HepG2 (cell line): ENCODE results near the gene CHL1. TPM values are rescaled to one million over a fixed set of nuclear protein-coding genes. Genes with fewer than 3 reads are reported as not detected.

ENCODE experiments used
- ATAC-seq: fragments of 200-7000 bp; cut with Tn5 transposase; 3 replicates; pipeline ENCODE4 v1.9.1; 2020; ENCODE audit warnings: mild to moderate bottlenecking, moderate library complexity
- BruUV-seq: library from RNA; stranded (reverse); fragments of 400-500 nt; replicated peaks from 2 replicates; lab custom pipeline; 2021; lab: Mats Ljungman, UMichigan
- CTCF ChIA-PET: fragments of 300-600 bp; formaldehyde crosslinking; extraction: SDS; loops from one replicate; lab custom pipeline; 2021; ENCODE audit warnings: low total read pairs, inconsistent platforms, low intra/inter-chr PET ratio; lab: Yijun Ruan, JAX
- POLR2A ChIA-PET: fragments of 350-600 bp; sonication (Branson Sonifier 250); formaldehyde crosslinking; loops from one replicate; lab custom pipeline; 2020; ENCODE audit warnings: antibody characterized with exemption, inconsistent platforms; lab: Yijun Ruan, JAX
- DNase-seq: peaks from one replicate; pipeline ENCODE4 v3.0.0-alpha.2; 2015; ENCODE audit warnings: low spot score
- FAIRE-seq: peaks from 3 replicates; lab custom pipeline; 2011; peaks lifted over from hg19 to GRCh38; lab: Jason Lieb, UNC
- H2AFZ ChIP-seq: one replicate; pipeline ENCODE4 v1.6.1; 2011; ENCODE audit warnings: low read length, inconsistent platforms
- H3K27ac ChIP-seq: fragments of 300-600 bp; 3 replicates; pipeline ENCODE4 v1.8.0; 2011; ENCODE audit warnings: mixed run types, mild to moderate bottlenecking, mixed read lengths, low read length, inconsistent platforms; ENCODE audit not compliant: insufficient read depth; ENCODE audit errors: extremely low read length
- H3K27me3 ChIP-seq, 2 experiments: fragments of 200-600 bp in 1 of 2; 2 replicates in 1 of 2; 3 replicates in 1 of 2; pipeline versions ENCODE4 v1.6.0 to v1.8.0; 2011; ENCODE audit warnings: low read length in 2 of 2, mild to moderate bottlenecking in 2 of 2, moderate library complexity in 2 of 2, inconsistent platforms in 1 of 2; ENCODE audit not compliant: insufficient read depth in 2 of 2, control insufficient read depth in 1 of 2
- H3K36me3 ChIP-seq, 2 experiments: fragments of 200-600 bp in 1 of 2; replicated peaks in 1 of 2; 2 replicates in 1 of 2; 3 replicates in 1 of 2; pipeline versions ENCODE4 v1.5.1 to v1.8.0; 2011; ENCODE audit warnings: low read length in 2 of 2, inconsistent platforms in 1 of 2; ENCODE audit not compliant: insufficient read depth in 2 of 2, control insufficient read depth in 1 of 2
- H3K4me1 ChIP-seq: 2 replicates; pipeline ENCODE4 v1.5.1; 2012; ENCODE audit warnings: low read length, inconsistent platforms; ENCODE audit not compliant: insufficient read depth
- H3K4me2 ChIP-seq: 2 replicates; pipeline ENCODE4 v1.6.0; 2011; ENCODE audit warnings: low read depth, low read length, inconsistent platforms
- H3K4me3 ChIP-seq, 3 experiments: fragments of 200-600 bp in 1 of 3; sonication (generic), shearing (Covaris generic) in 1 of 3; replicated peaks in 1 of 3; 2 replicates each; pipeline ENCODE4 v1.5.1; 2011 to 2016; ENCODE audit warnings: low read length in 3 of 3, inconsistent platforms in 2 of 3, low read depth in 2 of 3, mild to moderate bottlenecking in 2 of 3, control low read depth in 1 of 3, mixed read lengths in 1 of 3; ENCODE audit not compliant: insufficient read depth in 1 of 3
- H3K79me2 ChIP-seq: one replicate; pipeline ENCODE4 v1.6.1; 2011; ENCODE audit warnings: low read length, inconsistent platforms; ENCODE audit not compliant: insufficient read depth
- H3K9ac ChIP-seq: 2 replicates; pipeline ENCODE4 v1.6.0; 2011; ENCODE audit warnings: mild to moderate bottlenecking, low read depth, low read length, inconsistent platforms; ENCODE audit not compliant: insufficient read depth
- H3K9me3 ChIP-seq: 2 replicates; pipeline ENCODE4 v1.5.1; 2012; ENCODE audit warnings: mild to moderate bottlenecking, low read length
- H4K20me1 ChIP-seq: 2 replicates; pipeline ENCODE4 v1.6.0; 2011; ENCODE audit warnings: inconsistent platforms, mild to moderate bottlenecking, low read length, moderate library complexity; ENCODE audit not compliant: insufficient read depth
- ATF2 ChIP-seq: sonication (generic); formaldehyde crosslinking; IDR thresholded peaks from 2 replicates; pipeline ENCODE4 v1.4.0; 2020; ENCODE audit warnings: missing genetic modification reagents
- CHCHD3 ChIP-seq: sonication (generic); formaldehyde crosslinking; IDR thresholded peaks from 2 replicates; pipeline ENCODE4 v1.8.0; 2022; ENCODE audit warnings: mild to moderate bottlenecking, missing genetic modification reagents, moderate library complexity
- DZIP1 ChIP-seq: sonication (generic); formaldehyde crosslinking; IDR thresholded peaks from 2 replicates; pipeline ENCODE4 v1.5.0; 2020; ENCODE audit warnings: mild to moderate bottlenecking, missing genetic modification reagents
- MAFF ChIP-seq: IDR thresholded peaks from 2 replicates; pipeline ENCODE4 v1.6.1; 2011; ENCODE audit warnings: low read depth, low read length, improper control_type of control experiment
- MAFK ChIP-seq, 2 experiments: IDR thresholded peaks in 1 of 2; conservative IDR thresholded peaks in 1 of 2; 2 replicates each; pipeline ENCODE4 v1.6.1; 2011; ENCODE audit warnings: improper control_type of control experiment in 2 of 2, low read length in 2 of 2
- ZNF263 ChIP-seq: sonication (generic); formaldehyde crosslinking; IDR thresholded peaks from 2 replicates; pipeline ENCODE4 v1.4.0; 2020; ENCODE audit warnings: missing genetic modification reagents
- ZNF879 ChIP-seq: sonication (generic); formaldehyde crosslinking; IDR thresholded peaks from 2 replicates; pipeline ENCODE4 v1.8.1; 2023; ENCODE audit warnings: missing genetic modification reagents
- WGBS: methylation state at CpG from one replicate; pipeline ENCODE4 v1.1.6; 2017; ENCODE audit warnings: low lambda C conversion rate; 5-methylcytosine and 5-hydroxymethylcytosine counted together
- in situ Hi-C: cut with HindIII; loops from 2 replicates; pipeline ENCODE4 v1.10.0; 2017; ENCODE audit warnings: low pct_unique_long_range_greater_than_20kb; ENCODE audit not compliant: extremely low pct_ligation_motif_present
- intact Hi-C: fragments of 100-400 bp; cut with micrococcal nuclease; formaldehyde crosslinking; loops from one replicate; pipeline ENCODE4 v1.10.0; 2022; ENCODE audit not compliant: unreplicated experiment
- polyA plus RNA-seq, 8 experiments: library from polyadenylated mRNA; depleted of rRNA in 3 of 8; stranded (reverse) in 7 of 8; unstranded in 1 of 8; fragments of >200 nt; fragmentation: Illumina TruSeq in 4 of 8; extraction: Trizol in 4 of 8; gene quantifications; 2 replicates each; pipeline versions ENCODE4 v1.2.1 to v1.2.3, GENCODE V29; 2011 to 2016; ENCODE audit warnings: low read depth in 4 of 8, missing spikeins in 1 of 8, mixed read lengths in 1 of 8; ENCODE audit not compliant: insufficient read depth in 1 of 8
- total RNA-seq, 5 experiments: library from RNA; depleted of rRNA; stranded (reverse); fragments of >200 nt; fragmentation: Illumina TruSeq; extraction: Trizol; gene quantifications; 2 replicates each; pipeline ENCODE4 v1.2.3, GENCODE V29; 2016; ENCODE audit warnings: low read depth in 1 of 5

The CHL1 gene
- total and polyA plus RNA-seq, 2 of the 13 experiments (the other 11 are each of a cell fraction or from before 2014, with no cell fraction given): not detected

GRCh38 chr3:353191-353739, 156.7 kb downstream of the CHL1 start:
- Histone ChIP-seq H3K27ac (no peak overlapping the region), H3K27me3 (no peaks in the 10 kb centered on the region), H3K9me3 (peaks cover 2% of the 10 kb centered on the region; the same call in 1 of the 2 replicates), H2AFZ (no peak overlapping the region), H3K4me2 (no peak overlapping the region), H3K36me3 (no peaks in the 10 kb centered on the region), H3K4me1 (no peaks in the 10 kb centered on the region), H3K79me2 (no peaks in the 10 kb centered on the region), H4K20me1 (no peaks in the 10 kb centered on the region), H3K4me3 (no peak overlapping the region), H3K9ac (no peak overlapping the region)
- ChIA-PET CTCF (interaction anchor here (2.6 kb wide), 1 partner anchor 310 kb away, joined by 33 read pairs; no protein-coding TSS in a partner anchor), POLR2A (no interaction called here)
- no peak for FAIRE-seq
- TF ChIP-seq ATF2 (CRISPR knock-in tag): no peak
- TF ChIP-seq ZNF263 (CRISPR knock-in tag): no peak
- no peak for TF ChIP-seq ZNF879 (CRISPR knock-in tag)
- peak; percentile 53 to 63 for TF ChIP-seq MAFK (conservative IDR thresholded peaks at IDR 0.05 in 1 of 2, IDR thresholded peaks at IDR 0.05 in 1 of 2; ENCODE audit: low read length in 2 of 2)
- no peak for TF ChIP-seq CHCHD3
- TF ChIP-seq MAFF: peak; percentile 36; the same call in 1 of the 2 replicates
- no peak for TF ChIP-seq DZIP1
- 34% methylated on average over 3 of the region's 3 CpGs for WGBS
- ATAC-seq: no peak
- DNase-seq: no peak
- in situ Hi-C loops (no loop called here), intact Hi-C loops (no loop called here)
- no TSS peak for BruUV-seq
